SK-N-SH (cell line): ENCODE data around the gene ADPRS. TPM values are rescaled to one million over a fixed set of nuclear protein-coding genes. Genes with fewer than 3 reads are reported as not detected.

Experiments used
- CTCF ChIA-PET: fragments of 300-600, 350-600 bp; formaldehyde crosslinking; extraction: SDS; loops from one replicate; lab custom pipeline; 2021; lab: Yijun Ruan, JAX
- POLR2A ChIA-PET: fragments of 350-600 bp; sonication (Branson Sonifier 250); formaldehyde crosslinking; extraction: SDS; loops from one replicate; lab custom pipeline; 2020; ENCODE audit warnings: antibody characterized with exemption, inconsistent platforms; lab: Yijun Ruan, JAX
- DNase-seq: peaks from one replicate; pipeline ENCODE4 v3.0.0; 2012
- H2AFZ ChIP-seq: fragments of 200-600 bp; sonication (generic); 2 replicates; pipeline ENCODE4 v1.8.1; 2016; ENCODE audit warnings: antibody characterized with exemption, mild to moderate bottlenecking, low read depth
- H3F3A ChIP-seq: fragments of 200-600 bp; sonication (generic); replicated peaks from 2 replicates; pipeline ENCODE3; 2016; ENCODE audit warnings: antibody characterized with exemption, mild to moderate bottlenecking; ENCODE audit not compliant: insufficient read depth
- H3K27ac ChIP-seq, 2 experiments: fragments of 200-500 bp in 1 of 2; fragments of 200-600 bp in 1 of 2; sonication (Bioruptor generic) in 1 of 2; sonication (generic), shearing (Covaris generic) in 1 of 2; 2 replicates each; pipeline versions ENCODE4 v1.5.1 to v1.6.1; 2014 to 2016; ENCODE audit warnings: low read depth in 2 of 2, inconsistent platforms in 1 of 2, low read length in 1 of 2, mild to moderate bottlenecking in 1 of 2, mixed read lengths in 1 of 2
- H3K27me3 ChIP-seq: fragments of 200-600 bp; sonication (generic), shearing (Covaris generic); 2 replicates; pipeline ENCODE4 v1.6.1; 2016; ENCODE audit warnings: mixed run types; ENCODE audit not compliant: insufficient read depth
- H3K36me3 ChIP-seq, 2 experiments: fragments of 200-500 bp in 1 of 2; fragments of 200-600 bp in 1 of 2; sonication (Bioruptor generic) in 1 of 2; sonication (generic) in 1 of 2; replicated peaks in 1 of 2; 2 replicates each; pipeline versions ENCODE3 to v1.5.1; 2014 to 2016; ENCODE audit warnings: low read length in 1 of 2, mild to moderate bottlenecking in 1 of 2; ENCODE audit not compliant: insufficient read depth in 2 of 2, control insufficient read depth in 1 of 2
- H3K4me1 ChIP-seq, 2 experiments: fragments of 200-500 bp in 1 of 2; fragments of 200-600 bp in 1 of 2; sonication (Bioruptor generic) in 1 of 2; sonication (generic), shearing (Covaris generic) in 1 of 2; 2 replicates each; pipeline versions ENCODE4 v1.5.1 to v1.6.1; 2014 to 2016; ENCODE audit warnings: low read depth in 1 of 2, low read length in 1 of 2, mixed run types in 1 of 2; ENCODE audit not compliant: insufficient read depth in 2 of 2, control insufficient read depth in 1 of 2
- H3K4me2 ChIP-seq: fragments of 200-600 bp; sonication (generic), shearing (Covaris generic); 2 replicates; pipeline ENCODE4 v1.6.1; 2017; ENCODE audit warnings: mixed run types
- H3K4me3 ChIP-seq, 2 experiments: fragments of 200-500 bp in 1 of 2; fragments of 200-600 bp in 1 of 2; sonication (Bioruptor generic) in 1 of 2; sonication (generic), shearing (Covaris generic) in 1 of 2; 2 replicates each; pipeline versions ENCODE4 v1.5.1 to v1.8.1; 2014 to 2016; ENCODE audit warnings: low read depth in 2 of 2, inconsistent platforms in 1 of 2, low read length in 1 of 2, mild to moderate bottlenecking in 1 of 2, mixed read lengths in 1 of 2, moderate library complexity in 1 of 2
- H3K79me2 ChIP-seq: fragments of 200-600 bp; sonication (generic); 2 replicates; pipeline ENCODE4 v1.8.1; 2017; ENCODE audit warnings: mild to moderate bottlenecking; ENCODE audit not compliant: insufficient read depth
- H3K9ac ChIP-seq: fragments of 200-600 bp; sonication (generic); 2 replicates; pipeline ENCODE4 v1.6.1; 2017; ENCODE audit warnings: mixed run types
- H3K9me2 ChIP-seq: fragments of 200-600 bp; sonication (generic); 2 replicates; pipeline ENCODE4 v1.6.1; 2017; ENCODE audit warnings: mixed run types
- H3K9me3 ChIP-seq: fragments of 200-600 bp; sonication (generic); 2 replicates; pipeline ENCODE4 v1.6.1; 2017; ENCODE audit warnings: mixed run types, mild to moderate bottlenecking, moderate library complexity
- H4K20me1 ChIP-seq: fragments of 200-600 bp; sonication (generic); 2 replicates; pipeline ENCODE4 v1.6.1; 2017; ENCODE audit warnings: mild to moderate bottlenecking, mixed run types; ENCODE audit not compliant: insufficient read depth
- CTCF ChIP-seq: fragments of 200-600 bp; sonication (generic); IDR thresholded peaks from 2 replicates; pipeline ENCODE4 v1.6.1; 2017; ENCODE audit warnings: antibody characterized with exemption, mild to moderate bottlenecking, moderate library complexity
- ELF1 ChIP-seq: IDR thresholded peaks from 2 replicates; pipeline ENCODE4 v1.4.0; 2012
- EP300 ChIP-seq, 2 experiments: IDR thresholded peaks; 2 replicates each; pipeline versions ENCODE4 v1.4.0 to v1.6.1; 2012; ENCODE audit warnings: borderline replicate concordance in 1 of 2, low read depth in 1 of 2, low read length in 1 of 2
- EZH2phosphoT487 ChIP-seq: fragments of 200-600 bp; sonication (generic); IDR thresholded peaks from 2 replicates; pipeline ENCODE4 v1.6.1; 2017; ENCODE audit warnings: low read depth, mixed run types, mild to moderate bottlenecking, antibody characterized with exemption, moderate library complexity, borderline replicate concordance
- FOSL2 ChIP-seq: IDR thresholded peaks from 2 replicates; pipeline ENCODE4 v1.4.0; 2012; ENCODE audit warnings: low read depth, mild to moderate bottlenecking, moderate library complexity, borderline replicate concordance
- GATA2 ChIP-seq: sonication (generic); formaldehyde crosslinking; IDR thresholded peaks from 2 replicates; pipeline ENCODE4 v1.5.0; 2020; ENCODE audit warnings: mild to moderate bottlenecking, missing genetic modification reagents
- IRF3 ChIP-seq: fragments of 150-350 bp; IDR thresholded peaks from 2 replicates; pipeline ENCODE4 v1.6.1; 2016; ENCODE audit warnings: mild to moderate bottlenecking, low read depth, low read length
- JUND ChIP-seq: IDR thresholded peaks from 2 replicates; pipeline ENCODE4 v1.4.0; 2012
- MAX ChIP-seq: IDR thresholded peaks from 2 replicates; pipeline ENCODE4 v1.4.0; 2012; ENCODE audit warnings: low read depth
- MXI1 ChIP-seq: IDR thresholded peaks from 2 replicates; pipeline ENCODE4 v1.6.1; 2012; ENCODE audit warnings: mild to moderate bottlenecking, low read depth, low read length, improper control_type of control experiment
- NFIC ChIP-seq: IDR thresholded peaks from 2 replicates; pipeline ENCODE4 v1.4.0; 2012; ENCODE audit warnings: borderline replicate concordance
- NRF1 ChIP-seq: IDR thresholded peaks from 2 replicates; pipeline ENCODE4 v1.6.1; 2012; ENCODE audit warnings: low read depth, mild to moderate bottlenecking, low read length
- RAD21 ChIP-seq: IDR thresholded peaks from 2 replicates; pipeline ENCODE4 v1.6.1; 2012; ENCODE audit warnings: mild to moderate bottlenecking, low read length
- RXRA ChIP-seq: IDR thresholded peaks from 2 replicates; pipeline ENCODE4 v1.4.0; 2012; ENCODE audit warnings: low read depth, mild to moderate bottlenecking, borderline replicate concordance
- SIN3A ChIP-seq: IDR thresholded peaks from 2 replicates; pipeline ENCODE4 v1.6.1; 2012; ENCODE audit warnings: low read depth, mild to moderate bottlenecking, low read length, moderate library complexity, borderline replicate concordance
- SMC3 ChIP-seq: IDR thresholded peaks from 2 replicates; pipeline ENCODE4 v1.6.1; 2012; ENCODE audit warnings: low read depth, low read length, improper control_type of control experiment
- TAF1 ChIP-seq: IDR thresholded peaks from 2 replicates; pipeline ENCODE4 v1.6.1; 2012; ENCODE audit warnings: low read depth, mild to moderate bottlenecking, low read length, moderate library complexity, borderline replicate concordance
- USF1 ChIP-seq: IDR thresholded peaks from 2 replicates; pipeline ENCODE4 v1.4.0; 2012; ENCODE audit warnings: low read depth, borderline replicate concordance
- WGBS: methylation state at CpG from one replicate; pipeline ENCODE4 v1.1.6; 2017; ENCODE audit warnings: low lambda C conversion rate; 5-methylcytosine and 5-hydroxymethylcytosine counted together
- polyA plus RNA-seq, 3 experiments: library from polyadenylated mRNA; depleted of rRNA; stranded (reverse); fragments of >200 nt; gene quantifications; 2 replicates each; pipeline ENCODE4 v1.2.3, GENCODE V29; 2012

ADPRS gene
- polyA plus RNA-seq, 1 of the 3 experiments (the other 2 are of a cell fraction) = 54.2 TPM

GRCh38 chr1:36068866-36069265 is 19.8 kb upstream of the ADPRS start:
- no peaks in the 10 kb centered on the region for H3K27me3 ChIP-seq
- peaks cover 11% of the 10 kb centered on the region for H3F3A ChIP-seq
- H3K36me3 ChIP-seq = peaks cover 0 to 7% of the 10 kb centered on the region in 2 experiments
- ChIA-PET POLR2A (no interaction called here), CTCF (interaction anchor here (1.2 kb wide), 1 partner anchor 11 kb away, joined by 3 read pairs; no protein-coding TSS in a partner anchor)
- WGBS = 90% methylated on average over 2 of the region's 2 CpGs
- H3K4me1 ChIP-seq = no peaks in the 10 kb centered on the region
- no peak overlapping the region for H3K27ac ChIP-seq
- no peak overlapping the region for H3K4me2 ChIP-seq
- no peak overlapping the region for H3K9ac ChIP-seq
- no peak overlapping the region for H2AFZ ChIP-seq
- no peaks in the 10 kb centered on the region for H3K9me2 ChIP-seq
- TF ChIP-seq USF1 (no peak), ELF1 (no peak), EP300 (IDR thresholded peaks at IDR 0.05; ENCODE audit: borderline replicate concordance in 1 of 2, low read depth in 1 of 2, low read length in 1 of 2) (no peak), CTCF (no peak), MXI1 (no peak), FOSL2 (no peak), EZH2phosphoT487 (no peak), RXRA (no peak), TAF1 (no peak), NFIC (no peak), IRF3 (no peak), RAD21 (no peak)
- DNase-seq = no peak
- H4K20me1 ChIP-seq = no peaks in the 10 kb centered on the region
- no peaks in the 10 kb centered on the region for H3K79me2 ChIP-seq
- H3K4me3 ChIP-seq = no peak overlapping the region
- H3K9me3 ChIP-seq = no peaks in the 10 kb centered on the region

- Histone ChIP-seq H3K27me3 (no peaks in the 10 kb centered on the region), H3K9me2 (no peaks in the 10 kb centered on the region), H3K4me1 (no peaks in the 10 kb centered on the region), H4K20me1 (no peaks in the 10 kb centered on the region), H3F3A (peaks cover 11% of the 10 kb centered on the region), H3K36me3 (peaks cover 0 to 7% of the 10 kb centered on the region in 2 experiments), H3K9me3 (no peaks in the 10 kb centered on the region), H3K4me3 (no peak overlapping the region)
- DNase-seq = no peak
- ChIA-PET POLR2A (no interaction called here), CTCF (no interaction called here)
- TF ChIP-seq GATA2 = no peak
- TF ChIP-seq SMC3 = no peak
- TF ChIP-seq JUND = no peak
- TF ChIP-seq NRF1 = no peak
- no peak for TF ChIP-seq SIN3A
- TF ChIP-seq MAX = no peak
- no peak for TF ChIP-seq RXRA
- TF ChIP-seq, all 33 proteins: peak for 0
- H3K4me2 ChIP-seq = no peak overlapping the region
- no peak overlapping the region for H2AFZ ChIP-seq
- H3K79me2 ChIP-seq = no peaks in the 10 kb centered on the region
- no peak overlapping the region for H3K9ac ChIP-seq
- no peak overlapping the region for H3K27ac ChIP-seq
- 92% methylated on average over 2 of the region's 2 CpGs for WGBS
These were observed 18.3 kb upstream of the ADPRS start for GRCh38 chr1:36070349-36070748.
